Kidney (tissue), 14 donors: ENCODE results near the gene GORASP1. TPM values are rescaled to one million over a fixed set of nuclear protein-coding genes. Genes with fewer than 3 reads are reported as not detected.

ENCODE experiments used
- DNase-seq, 5 donors: peaks; one replicate each; pipeline ENCODE4 v3.0.0-alpha.2; 2013 to 2020
- FAIRE-seq: peaks from 2 replicates; lab custom pipeline; 2012; peaks lifted over from hg19 to GRCh38; lab: Jason Lieb, UNC
- H3K27ac ChIP-seq, 2 donors: one replicate each; pipeline ENCODE4 v1.7.0; 2013; ENCODE audit warnings: low read depth in 2 of 2, low read length in 2 of 2, inconsistent platforms in 1 of 2
- H3K27me3 ChIP-seq: one replicate; pipeline ENCODE4 v1.7.1; 2013; ENCODE audit warnings: low read length, inconsistent platforms; ENCODE audit not compliant: control insufficient read depth, insufficient read depth
- H3K36me3 ChIP-seq, 3 donors: one replicate each; pipeline versions ENCODE4 v1.7.0 to v1.7.1; 2013; ENCODE audit warnings: low read length in 3 of 3, control low read depth in 1 of 3, inconsistent platforms in 1 of 3; ENCODE audit not compliant: insufficient read depth in 3 of 3, control insufficient read depth in 2 of 3
- H3K4me1 ChIP-seq, 3 donors: one replicate each; pipeline versions ENCODE4 v1.7.0 to v1.7.1; 2013; ENCODE audit warnings: low read length in 3 of 3, inconsistent platforms in 1 of 3, low read depth in 1 of 3; ENCODE audit not compliant: control insufficient read depth in 2 of 3, insufficient read depth in 2 of 3
- H3K4me3 ChIP-seq, 3 donors: one replicate each; pipeline versions ENCODE4 v1.7.0 to v1.8.1; 2013; ENCODE audit warnings: low read length in 3 of 3, control low read depth in 1 of 3, inconsistent platforms in 1 of 3
- H3K9ac ChIP-seq, 3 donors: one replicate each; pipeline versions ENCODE4 v1.7.0 to v1.7.1; 2013; ENCODE audit warnings: low read length in 3 of 3, control low read depth in 1 of 3, inconsistent platforms in 1 of 3
- H3K9me3 ChIP-seq, 3 donors: one replicate each; pipeline versions ENCODE4 v1.7.0 to v1.7.1; 2013; ENCODE audit warnings: low read length in 3 of 3, control low read depth in 1 of 3, inconsistent platforms in 1 of 3; ENCODE audit not compliant: control insufficient read depth in 2 of 3, insufficient read depth in 1 of 3
- intact Hi-C: fragments of 100-400 bp; cut with DNase I; formaldehyde crosslinking; loops from one replicate; pipeline ENCODE4 v1.11.1; 2022
- polyA plus RNA-seq: library from polyadenylated mRNA; stranded (reverse); fragments of 350-450 nt; fragmentation: Illumina TruSeq; extraction: RNeasy Lipid Tissue Mini Kit (QIAGEN cat#74804); gene quantifications from one replicate; pipeline ENCODE4 v1.2.3, GENCODE V29; 2014; ENCODE audit warnings: low read depth, low replicate concordance; ENCODE audit not compliant: insufficient read depth
- total RNA-seq: library from RNA; stranded (reverse); fragmentation: NEBNext Ultra II Directional; extraction: Animal tissue kit (Norgen Biotek cat#: 25700); gene quantifications from one replicate; pipeline ENCODE4 v1.2.1, GENCODE V29; 2021
- TF ChIP-seq, protein P1 (sequence below): IDR thresholded peaks from 3 replicates; pipeline ENCODE4 v1.5.1; 2012; ENCODE audit warnings: mild to moderate bottlenecking, moderate library complexity, borderline replicate concordance; ENCODE audit not compliant: insufficient read depth; ENCODE audit errors: extremely low read depth
- donor health status: control.
- donor health status: control.
- donor health status: control.
- donor health status: control.
- donor health status: control.
- donor health status: DM: yes; HTN: yes; CAD: no.
- donor health status: Normal renal cell carcinoma (clear cell type).

The GORASP1 gene
- total and polyA plus RNA-seq, 2 donors from 2014 or later, result 38.8 to 70.9 TPM

DNA sequence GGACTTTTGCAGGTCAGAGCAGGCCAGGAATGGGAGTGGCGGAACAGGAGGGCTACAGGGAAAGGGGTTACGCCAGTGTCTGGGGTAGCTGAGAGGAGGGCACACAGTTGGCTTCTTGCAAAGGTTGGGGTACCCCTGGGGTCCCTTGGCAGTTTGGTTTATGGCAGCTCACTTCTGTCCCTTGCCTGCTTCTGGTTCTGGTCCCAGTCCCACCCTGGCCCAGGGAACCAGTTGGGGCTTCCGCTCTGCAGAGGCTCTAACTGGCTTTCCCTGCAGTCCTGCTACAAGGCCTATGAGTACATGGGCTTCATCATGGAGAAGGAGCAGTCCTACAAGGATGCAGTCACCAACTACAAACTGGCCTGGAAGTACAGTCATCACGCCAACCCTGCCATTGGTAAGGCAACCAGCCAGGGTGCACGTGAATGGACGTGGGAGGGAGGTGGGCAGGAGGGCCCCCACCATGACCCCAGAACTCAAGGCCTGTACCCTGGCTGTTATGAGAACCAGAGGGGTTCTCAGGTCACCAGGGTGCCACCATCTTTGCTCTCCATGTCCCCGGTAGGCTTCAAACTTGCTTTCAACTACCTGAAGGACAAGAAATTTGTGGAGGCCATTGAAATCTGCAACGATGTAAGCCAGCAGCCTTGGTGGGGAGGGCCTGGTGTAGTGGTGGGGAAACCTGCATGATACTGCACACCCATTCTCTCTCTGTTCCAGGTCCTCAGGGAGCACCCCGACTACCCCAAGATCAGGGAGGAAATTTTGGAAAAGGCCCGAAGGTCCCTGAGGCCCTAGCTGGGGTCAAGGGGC is 30.8 kb upstream of the GORASP1 start:
- peaks cover 3 to 8% (median 5%) of the 10 kb centered on the region in 3 donors for H3K36me3 ChIP-seq

DNA sequence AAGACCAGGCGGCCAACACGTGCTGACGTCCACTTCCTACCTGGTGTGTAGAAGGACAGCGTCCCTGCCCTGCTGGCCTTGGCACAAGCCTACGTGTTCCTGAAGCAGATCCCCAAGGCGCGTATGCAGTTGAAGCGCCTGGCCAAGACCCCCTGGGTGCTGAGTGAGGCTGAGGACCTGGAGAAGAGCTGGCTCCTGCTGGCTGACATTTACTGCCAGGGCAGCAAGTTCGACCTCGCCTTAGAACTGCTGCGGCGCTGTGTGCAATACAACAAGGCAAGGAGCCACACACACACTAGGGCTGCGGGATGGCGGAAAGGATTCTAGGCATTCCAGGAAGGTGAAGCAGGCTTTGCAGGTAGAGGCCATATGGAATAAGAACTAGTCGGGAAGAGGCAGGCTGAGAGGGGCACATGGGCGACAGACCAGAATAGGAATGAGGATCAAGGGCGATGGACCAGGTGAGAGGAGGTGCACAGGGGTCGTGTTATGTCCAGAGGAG is 30.1 kb upstream of the GORASP1 start:
- intact Hi-C loops, result no loop called here
- Histone ChIP-seq H3K27ac (no peak overlapping the region), H3K9ac (no peak overlapping the region), H3K9me3 (no peaks in the 10 kb centered on the region), H3K4me1 (peaks cover 0 to 27% (median 18%) of the 10 kb centered on the region in 3 donors), H3K27me3 (no peaks in the 10 kb centered on the region), H3K4me3 (no peak overlapping the region), H3K36me3 (peaks cover 0 to under 1% (median 0%) of the 10 kb centered on the region in 3 donors)
- DNase-seq (peak in 1 of 5 donors; percentile 9), FAIRE-seq (no peak)
- TF ChIP-seq, protein P1, sequence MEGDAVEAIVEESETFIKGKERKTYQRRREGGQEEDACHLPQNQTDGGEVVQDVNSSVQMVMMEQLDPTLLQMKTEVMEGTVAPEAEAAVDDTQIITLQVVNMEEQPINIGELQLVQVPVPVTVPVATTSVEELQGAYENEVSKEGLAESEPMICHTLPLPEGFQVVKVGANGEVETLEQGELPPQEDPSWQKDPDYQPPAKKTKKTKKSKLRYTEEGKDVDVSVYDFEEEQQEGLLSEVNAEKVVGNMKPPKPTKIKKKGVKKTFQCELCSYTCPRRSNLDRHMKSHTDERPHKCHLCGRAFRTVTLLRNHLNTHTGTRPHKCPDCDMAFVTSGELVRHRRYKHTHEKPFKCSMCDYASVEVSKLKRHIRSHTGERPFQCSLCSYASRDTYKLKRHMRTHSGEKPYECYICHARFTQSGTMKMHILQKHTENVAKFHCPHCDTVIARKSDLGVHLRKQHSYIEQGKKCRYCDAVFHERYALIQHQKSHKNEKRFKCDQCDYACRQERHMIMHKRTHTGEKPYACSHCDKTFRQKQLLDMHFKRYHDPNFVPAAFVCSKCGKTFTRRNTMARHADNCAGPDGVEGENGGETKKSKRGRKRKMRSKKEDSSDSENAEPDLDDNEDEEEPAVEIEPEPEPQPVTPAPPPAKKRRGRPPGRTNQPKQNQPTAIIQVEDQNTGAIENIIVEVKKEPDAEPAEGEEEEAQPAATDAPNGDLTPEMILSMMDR, result no peak

More for the DNA sequence above, 30.8 kb upstream of the GORASP1 start:
- Histone ChIP-seq H3K27ac (no peak overlapping the region), H3K9ac (no peak overlapping the region), H3K9me3 (no peaks in the 10 kb centered on the region), H3K4me3 (no peak overlapping the region), H3K4me1 (peaks cover 0 to 28% (median 21%) of the 10 kb centered on the region in 3 donors), H3K27me3 (no peaks in the 10 kb centered on the region)
- no peak for FAIRE-seq
- intact Hi-C loops, result no loop called here
- TF ChIP-seq, protein P1, result no peak
- DNase-seq, result peak in 1 of 5 donors; percentile 16

DNA sequence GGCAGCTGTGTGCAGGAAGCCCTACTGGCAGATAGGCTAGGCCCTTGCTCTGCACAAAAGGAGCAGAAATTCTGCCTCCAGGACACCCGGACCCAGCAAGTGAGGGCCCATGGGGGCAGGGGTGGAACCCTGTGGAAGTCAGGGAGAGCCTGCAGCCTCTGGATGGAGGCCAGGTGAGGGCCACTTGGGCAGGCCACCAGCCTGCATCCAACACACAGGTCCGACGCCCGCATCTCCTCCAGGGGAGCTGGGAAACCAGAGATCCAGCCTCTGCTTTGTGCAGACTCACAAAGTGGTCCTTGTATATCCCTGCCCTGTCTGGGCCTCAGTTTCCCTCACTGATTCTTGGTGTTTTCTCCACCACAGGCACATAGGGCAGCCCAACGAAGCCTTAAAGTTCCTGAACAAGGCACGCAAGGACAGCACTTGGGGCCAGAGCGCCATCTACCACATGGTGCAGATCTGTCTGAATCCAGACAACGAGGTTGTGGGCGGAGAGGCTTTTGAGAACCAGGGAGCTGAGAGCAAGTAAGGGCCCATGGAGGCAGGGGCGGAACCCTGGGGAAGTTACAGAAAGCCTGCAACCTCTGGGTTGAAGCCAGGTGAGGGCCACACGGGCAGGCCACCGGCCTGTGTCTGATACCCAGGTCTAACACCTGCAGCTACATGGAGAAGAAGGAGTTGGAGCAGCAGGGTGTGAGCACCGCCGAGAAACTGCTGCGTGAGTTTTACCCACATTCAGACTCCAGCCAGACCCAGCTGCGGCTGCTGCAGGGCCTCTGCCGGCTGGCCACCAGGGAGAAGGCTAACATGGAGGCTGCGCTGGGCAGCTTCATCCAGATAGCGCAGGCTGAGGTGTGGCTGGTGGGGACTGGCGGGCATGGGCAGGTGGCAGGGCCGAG is 29.4 kb upstream of the GORASP1 start:
- TF ChIP-seq, protein P1, result no peak
- peaks cover 0 to 20% (median 13%) of the 10 kb centered on the region in 3 donors for H3K4me1 ChIP-seq
- FAIRE-seq, result no peak

More for the DNA sequence above, 29.4 kb upstream of the GORASP1 start:
- Histone ChIP-seq H3K36me3 (no peaks in the 10 kb centered on the region), H3K27ac (no peak overlapping the region), H3K9ac (no peak overlapping the region), H3K27me3 (no peaks in the 10 kb centered on the region), H3K4me3 (no peak overlapping the region), H3K9me3 (no peaks in the 10 kb centered on the region)
- intact Hi-C loops, result no loop called here
- no peak for DNase-seq
